Measurements from ENCODE around the gene ZNF709.

ZNF709 gene

DNA sequence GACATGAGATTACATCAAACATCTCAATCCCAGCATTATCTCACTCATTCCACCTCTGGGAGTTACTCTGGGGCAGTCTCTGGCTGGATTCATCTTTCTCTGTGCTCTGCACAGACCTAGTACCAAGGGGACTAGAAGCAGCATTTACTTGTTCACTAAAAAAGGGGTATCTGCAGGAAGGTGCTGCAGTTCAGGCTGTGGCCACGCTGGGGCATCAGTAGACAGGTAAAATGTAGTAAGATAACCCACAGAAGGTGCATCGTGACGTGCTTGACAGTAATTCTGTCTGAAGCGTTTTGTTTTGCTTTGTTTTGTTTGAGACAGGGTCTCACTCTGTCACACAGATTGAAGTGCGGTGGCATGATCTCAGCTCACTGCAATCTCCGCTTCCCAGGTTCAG, 37.4 kb upstream of the ZNF709 start:
- Histone ChIP-seq H2AFZ (ENCODE audit: low read length) (no peak overlapping the region), H3K4me2 (ENCODE audit: low read length) (no peak overlapping the region), H3K4me1 (ENCODE audit: insufficient read depth, low read length, severe bottlenecking) (no peaks in the 10 kb centered on the region), H3K4me3 (ENCODE audit: low read depth, low read length, poor library complexity, severe bottlenecking) (no peak overlapping the region), H3F3A (ENCODE audit: insufficient read depth, low read length) (no peaks in the 10 kb centered on the region), H3K9ac (ENCODE audit: low read length) (no peak overlapping the region), H3K79me2 (ENCODE audit: insufficient read depth, low read length) (no peaks in the 10 kb centered on the region), H3K27me3 (ENCODE audit: insufficient read depth, low read length) (no peaks in the 10 kb centered on the region), H3K27ac (ENCODE audit: low read depth, low read length, poor library complexity, severe bottlenecking) (no peak overlapping the region), H3K36me3 (ENCODE audit: insufficient read depth, low read length) (peaks cover 23% of the 10 kb centered on the region), H3K9me3 (ENCODE audit: low read length) (peaks cover 45% of the 10 kb centered on the region), H3K9me2 (ENCODE audit: low read depth, low read length) (no peaks in the 10 kb centered on the region), H4K20me1 (ENCODE audit: insufficient read depth, low read length) (no peaks in the 10 kb centered on the region)
- TF ChIP-seq, protein P1, sequence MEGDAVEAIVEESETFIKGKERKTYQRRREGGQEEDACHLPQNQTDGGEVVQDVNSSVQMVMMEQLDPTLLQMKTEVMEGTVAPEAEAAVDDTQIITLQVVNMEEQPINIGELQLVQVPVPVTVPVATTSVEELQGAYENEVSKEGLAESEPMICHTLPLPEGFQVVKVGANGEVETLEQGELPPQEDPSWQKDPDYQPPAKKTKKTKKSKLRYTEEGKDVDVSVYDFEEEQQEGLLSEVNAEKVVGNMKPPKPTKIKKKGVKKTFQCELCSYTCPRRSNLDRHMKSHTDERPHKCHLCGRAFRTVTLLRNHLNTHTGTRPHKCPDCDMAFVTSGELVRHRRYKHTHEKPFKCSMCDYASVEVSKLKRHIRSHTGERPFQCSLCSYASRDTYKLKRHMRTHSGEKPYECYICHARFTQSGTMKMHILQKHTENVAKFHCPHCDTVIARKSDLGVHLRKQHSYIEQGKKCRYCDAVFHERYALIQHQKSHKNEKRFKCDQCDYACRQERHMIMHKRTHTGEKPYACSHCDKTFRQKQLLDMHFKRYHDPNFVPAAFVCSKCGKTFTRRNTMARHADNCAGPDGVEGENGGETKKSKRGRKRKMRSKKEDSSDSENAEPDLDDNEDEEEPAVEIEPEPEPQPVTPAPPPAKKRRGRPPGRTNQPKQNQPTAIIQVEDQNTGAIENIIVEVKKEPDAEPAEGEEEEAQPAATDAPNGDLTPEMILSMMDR (IDR thresholded peaks at IDR 0.05; ENCODE audit: low read length): peak; percentile 43
- no peak for TF ChIP-seq EZH2 (IDR thresholded peaks at IDR 0.05; ENCODE audit: borderline replicate concordance, low read length)

DNA sequence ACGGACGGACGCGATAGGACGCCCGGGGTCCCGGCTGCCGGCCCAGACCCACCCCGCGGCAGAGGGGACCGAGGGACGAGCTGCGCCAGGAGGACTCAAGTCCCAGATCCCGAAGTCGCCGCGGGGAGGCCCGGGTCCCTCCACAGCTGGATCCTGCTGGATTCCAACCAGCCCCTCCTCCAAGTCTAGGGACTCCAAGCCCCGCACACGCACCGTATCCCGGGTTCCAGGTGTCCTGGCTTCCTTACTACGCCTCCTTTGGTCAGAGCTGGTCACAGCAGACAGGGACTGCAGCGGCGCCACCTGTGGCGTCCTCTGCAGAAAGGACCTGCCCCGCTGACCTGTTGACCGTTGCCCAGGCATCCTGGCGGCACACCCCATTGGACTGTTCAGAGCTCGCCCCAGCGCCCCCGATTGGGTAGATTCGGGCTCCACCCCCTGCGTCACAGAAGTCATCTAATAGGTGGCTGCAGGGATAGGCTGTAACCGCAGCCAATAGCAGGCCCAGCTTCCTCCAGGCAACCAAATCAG, 29.0 kb upstream of the ZNF709 start:
- Histone ChIP-seq H3K9ac (ENCODE audit: low read length) (no peak overlapping the region), H2AFZ (ENCODE audit: low read length) (no peak overlapping the region), H3K27ac (ENCODE audit: low read depth, low read length, poor library complexity, severe bottlenecking) (no peak overlapping the region), H3K9me3 (ENCODE audit: low read length) (peaks cover 13% of the 10 kb centered on the region), H3K4me1 (ENCODE audit: insufficient read depth, low read length, severe bottlenecking) (no peaks in the 10 kb centered on the region), H3K27me3 (ENCODE audit: insufficient read depth, low read length) (no peaks in the 10 kb centered on the region), H3K9me2 (ENCODE audit: low read depth, low read length) (no peaks in the 10 kb centered on the region), H3K36me3 (ENCODE audit: insufficient read depth, low read length) (no peaks in the 10 kb centered on the region), H3K4me2 (ENCODE audit: low read length) (no peak overlapping the region), H4K20me1 (ENCODE audit: insufficient read depth, low read length) (no peaks in the 10 kb centered on the region), H3F3A (ENCODE audit: insufficient read depth, low read length) (no peaks in the 10 kb centered on the region), H3K4me3 (ENCODE audit: low read depth, low read length, poor library complexity, severe bottlenecking) (no peak overlapping the region), H3K79me2 (ENCODE audit: insufficient read depth, low read length) (no peaks in the 10 kb centered on the region)
- TF ChIP-seq EZH2 (IDR thresholded peaks at IDR 0.05; ENCODE audit: borderline replicate concordance, low read length): no peak
- TF ChIP-seq, protein P1 (IDR thresholded peaks at IDR 0.05; ENCODE audit: low read length): no peak

DNA sequence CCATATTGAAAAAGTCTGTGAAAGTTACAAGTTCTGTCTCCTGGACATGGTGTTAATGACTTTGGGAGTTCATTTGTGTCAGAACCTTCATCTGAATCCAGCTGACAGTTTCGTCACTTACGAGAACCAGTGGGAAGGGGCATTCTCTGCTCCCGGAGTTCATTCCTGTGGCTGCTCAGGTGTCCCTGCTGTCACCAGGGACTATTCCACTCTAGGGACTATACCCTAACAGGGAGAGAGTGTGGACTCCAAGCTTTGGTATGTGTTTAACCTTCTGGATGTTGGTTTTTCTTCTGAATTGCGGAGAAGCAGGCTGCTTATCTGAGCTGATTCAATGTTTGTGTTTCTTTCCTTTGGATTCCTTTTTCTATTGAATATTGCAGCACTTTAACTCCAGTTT, 12.4 kb upstream of the ZNF709 start:
- Histone ChIP-seq H2AFZ (ENCODE audit: low read length) (no peak overlapping the region), H3K9ac (ENCODE audit: low read length) (no peak overlapping the region), H3K4me3 (ENCODE audit: low read depth, low read length, poor library complexity, severe bottlenecking) (no peak overlapping the region), H3K9me3 (ENCODE audit: low read length) (0 out of 2 replicates have a peak, but pooled peaks cover 3% of the 10 kb centered on the region), H3K27ac (ENCODE audit: low read depth, low read length, poor library complexity, severe bottlenecking) (no peak overlapping the region), H3K36me3 (ENCODE audit: insufficient read depth, low read length) (no peaks in the 10 kb centered on the region), H3K79me2 (ENCODE audit: insufficient read depth, low read length) (no peaks in the 10 kb centered on the region), H3K4me2 (ENCODE audit: low read length) (no peak overlapping the region), H3F3A (ENCODE audit: insufficient read depth, low read length) (0 out of 2 replicates have a peak, but pooled peaks cover 3% of the 10 kb centered on the region), H3K9me2 (ENCODE audit: low read depth, low read length) (no peaks in the 10 kb centered on the region), H3K4me1 (ENCODE audit: insufficient read depth, low read length, severe bottlenecking) (peaks cover 12% of the 10 kb centered on the region), H3K27me3 (ENCODE audit: insufficient read depth, low read length) (no peaks in the 10 kb centered on the region), H4K20me1 (ENCODE audit: insufficient read depth, low read length) (no peaks in the 10 kb centered on the region)
- TF ChIP-seq, protein P1 (IDR thresholded peaks at IDR 0.05; ENCODE audit: low read length): no peak
- TF ChIP-seq EZH2 (IDR thresholded peaks at IDR 0.05; ENCODE audit: borderline replicate concordance, low read length): no peak

Measured in OCI-LY1 (cell line).